ENCODE measurements around the gene CDH24. TPM values are rescaled to one million over a fixed set of nuclear protein-coding genes. Genes with fewer than 3 reads are reported as not detected.

CDH24 gene
- total RNA-seq, 4 donors from 2014 or later, result 3.0 to 4.9 (median 3.9) TPM

DNA sequence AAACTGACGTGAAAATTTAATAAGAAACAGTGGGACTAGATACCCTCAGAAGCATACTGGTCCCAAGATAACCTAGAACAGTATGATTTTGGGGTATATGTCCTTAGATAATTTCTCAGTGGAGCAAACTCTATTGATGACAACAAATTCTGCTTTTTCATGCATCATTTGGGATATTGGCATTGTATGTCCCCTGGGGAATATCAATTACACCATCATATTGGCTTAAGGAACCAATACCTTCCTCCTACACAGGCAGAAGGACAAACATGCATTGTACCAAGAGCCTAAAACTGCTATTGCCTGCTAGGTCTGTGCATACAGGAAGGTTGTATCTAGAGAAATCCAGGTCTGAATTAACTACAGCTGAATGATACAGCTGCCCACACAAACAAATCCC lies 17.6 kb upstream of the CDH24 start:
- TF ChIP-seq POLR2A (IDR thresholded peaks at IDR 0.05), result no peak
- TF ChIP-seq, protein P1, sequence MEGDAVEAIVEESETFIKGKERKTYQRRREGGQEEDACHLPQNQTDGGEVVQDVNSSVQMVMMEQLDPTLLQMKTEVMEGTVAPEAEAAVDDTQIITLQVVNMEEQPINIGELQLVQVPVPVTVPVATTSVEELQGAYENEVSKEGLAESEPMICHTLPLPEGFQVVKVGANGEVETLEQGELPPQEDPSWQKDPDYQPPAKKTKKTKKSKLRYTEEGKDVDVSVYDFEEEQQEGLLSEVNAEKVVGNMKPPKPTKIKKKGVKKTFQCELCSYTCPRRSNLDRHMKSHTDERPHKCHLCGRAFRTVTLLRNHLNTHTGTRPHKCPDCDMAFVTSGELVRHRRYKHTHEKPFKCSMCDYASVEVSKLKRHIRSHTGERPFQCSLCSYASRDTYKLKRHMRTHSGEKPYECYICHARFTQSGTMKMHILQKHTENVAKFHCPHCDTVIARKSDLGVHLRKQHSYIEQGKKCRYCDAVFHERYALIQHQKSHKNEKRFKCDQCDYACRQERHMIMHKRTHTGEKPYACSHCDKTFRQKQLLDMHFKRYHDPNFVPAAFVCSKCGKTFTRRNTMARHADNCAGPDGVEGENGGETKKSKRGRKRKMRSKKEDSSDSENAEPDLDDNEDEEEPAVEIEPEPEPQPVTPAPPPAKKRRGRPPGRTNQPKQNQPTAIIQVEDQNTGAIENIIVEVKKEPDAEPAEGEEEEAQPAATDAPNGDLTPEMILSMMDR (IDR thresholded peaks at IDR 0.05), result no peak
- DNase-seq (ENCODE audit: low spot score in 2 of 2), result no peak
- intact Hi-C loops (cut with DNase I; ENCODE audit: low total_unique reads), result no loop called here
- H3K4me3 ChIP-seq (ENCODE audit: low read depth, poor library complexity, severe bottlenecking), result no peak overlapping the region
- WGBS, 2 donors, result 89 to 91% methylated on average over 1 of the region's 1 CpG

DNA sequence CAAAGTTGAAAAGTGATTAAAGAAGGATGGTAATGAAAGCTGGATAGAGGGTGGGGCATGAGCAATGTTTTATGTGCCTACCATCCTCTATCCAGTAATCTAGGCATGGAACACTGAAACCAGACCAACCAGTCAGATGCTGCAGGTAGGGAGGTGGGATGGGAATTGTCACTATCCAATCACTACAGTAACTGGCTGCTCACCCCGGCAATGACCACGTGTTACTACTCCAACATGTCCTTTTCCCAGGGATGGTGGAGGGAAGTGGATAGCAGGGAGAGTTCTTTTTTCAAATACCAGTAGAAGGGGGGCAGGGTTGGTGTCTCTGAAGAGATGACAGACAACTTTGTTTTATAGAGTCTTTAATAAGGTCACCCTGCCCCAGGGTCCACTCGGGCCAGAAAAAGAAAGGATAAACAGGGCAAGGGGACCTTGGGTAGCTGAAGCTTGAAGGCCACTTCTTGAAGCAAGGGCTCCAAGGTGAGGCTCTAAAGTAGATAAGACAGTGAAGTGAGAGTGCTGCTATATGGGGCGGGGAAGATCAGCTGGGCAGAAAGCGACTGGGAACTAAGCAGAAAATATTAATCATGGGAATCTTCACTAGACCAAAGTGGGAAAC lies 14.7 kb upstream of the CDH24 start:
- 39 to 40% methylated on average over 5 of the region's 5 CpGs for WGBS, 2 donors
- H3K4me3 ChIP-seq (ENCODE audit: low read depth, poor library complexity, severe bottlenecking), result no peak overlapping the region
- no peak for TF ChIP-seq POLR2A (IDR thresholded peaks at IDR 0.05)
- TF ChIP-seq, protein P1 (IDR thresholded peaks at IDR 0.05), result no peak
- no peak for DNase-seq (ENCODE audit: low spot score in 2 of 2)
- intact Hi-C loops (cut with DNase I; ENCODE audit: low total_unique reads), result no loop called here

DNA sequence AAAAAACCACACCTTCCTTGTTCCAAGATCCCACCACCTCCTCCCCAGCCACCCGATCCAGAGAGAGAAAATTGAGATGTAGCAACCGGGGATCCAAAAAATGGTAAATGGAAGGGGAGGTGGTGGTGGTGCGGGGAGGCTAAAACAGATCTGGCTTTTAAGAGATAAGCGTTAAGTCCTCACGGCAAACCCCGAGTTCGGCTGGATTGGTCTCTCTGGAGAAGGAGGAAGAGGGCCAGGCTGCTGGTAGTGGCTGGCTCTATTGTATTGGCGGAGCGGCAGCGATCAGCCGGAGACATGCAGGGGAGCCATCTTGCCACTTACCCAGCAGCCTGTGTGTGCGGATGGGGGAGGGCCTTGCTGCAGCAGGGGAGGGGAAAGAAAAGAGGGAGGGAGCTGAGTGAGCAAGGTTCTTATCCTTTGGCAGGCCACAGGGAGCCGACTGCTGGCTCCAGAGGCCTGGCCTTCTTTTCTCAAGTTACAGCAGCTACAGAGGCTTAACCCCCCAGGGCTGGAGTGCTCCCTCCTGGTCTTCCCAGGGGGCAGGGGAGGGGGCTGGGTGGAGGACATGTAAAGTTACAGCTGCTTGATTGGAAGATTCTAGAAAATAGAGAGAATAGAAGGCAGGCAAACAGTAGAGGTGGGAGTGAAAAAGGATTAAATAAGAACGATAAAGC lies 14.1 kb upstream of the CDH24 start:
- WGBS, 2 donors, result 1% methylated on average over 14 of the region's 14 CpGs
- no peak for TF ChIP-seq POLR2A (IDR thresholded peaks at IDR 0.05)
- TF ChIP-seq, protein P1 (IDR thresholded peaks at IDR 0.05), result no peak
- DNase-seq (ENCODE audit: low spot score in 2 of 2), result peak; percentile 85 to 95
- H3K4me3 ChIP-seq (ENCODE audit: low read depth, poor library complexity, severe bottlenecking), result peak overlapping the region; percentile 31
- intact Hi-C loops (cut with DNase I; ENCODE audit: low total_unique reads), result no loop called here

DNA sequence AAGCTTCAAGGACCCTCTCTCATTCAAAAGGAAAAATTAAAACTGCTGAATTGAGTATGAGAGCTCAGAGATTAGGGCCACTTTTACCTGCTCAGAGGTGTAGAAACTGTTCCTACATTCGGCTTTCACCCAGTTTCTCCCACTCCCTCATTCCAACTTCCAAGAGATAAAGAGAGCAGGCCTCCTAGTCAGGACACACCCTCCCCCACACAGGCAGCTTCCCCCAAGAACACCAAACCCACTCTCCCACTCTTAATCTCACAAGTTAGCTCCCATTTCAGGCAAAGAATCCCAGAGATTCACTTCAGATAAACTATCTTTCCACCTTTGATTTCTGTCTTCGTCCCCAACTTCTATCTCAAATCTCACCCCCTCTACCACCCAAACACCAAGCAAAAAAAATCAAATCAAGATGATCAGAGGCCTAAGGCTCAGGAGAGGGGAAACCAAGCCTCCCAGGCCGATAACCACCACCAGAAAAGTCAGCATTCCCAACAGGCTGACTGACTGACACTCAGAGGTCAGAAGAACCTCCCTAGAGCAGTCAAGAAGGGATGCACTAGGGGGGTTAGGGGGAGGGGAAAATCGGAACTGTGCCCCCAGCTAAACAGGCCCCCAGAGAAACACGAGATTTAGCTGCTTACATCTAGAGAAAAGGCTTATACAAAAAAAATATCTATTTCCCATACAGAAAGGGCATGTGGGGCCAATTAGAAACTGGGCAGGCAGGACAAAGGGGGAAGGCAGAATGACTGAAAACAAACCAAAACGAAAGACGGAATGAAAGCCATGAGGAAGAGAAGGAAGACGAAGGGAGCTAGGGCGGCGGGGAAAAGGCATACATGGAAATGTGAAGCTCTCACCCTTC lies 13.2 kb upstream of the CDH24 start:
- 7 to 13% methylated on average over 10 of the region's 10 CpGs for WGBS, 2 donors
- DNase-seq (ENCODE audit: low spot score in 2 of 2), result no peak
- intact Hi-C loops (cut with DNase I; ENCODE audit: low total_unique reads), result no loop called here
- TF ChIP-seq POLR2A (IDR thresholded peaks at IDR 0.05), result no peak
- TF ChIP-seq, protein P1 (IDR thresholded peaks at IDR 0.05), result no peak
- H3K4me3 ChIP-seq (ENCODE audit: low read depth, poor library complexity, severe bottlenecking), result no peak overlapping the region

DNA sequence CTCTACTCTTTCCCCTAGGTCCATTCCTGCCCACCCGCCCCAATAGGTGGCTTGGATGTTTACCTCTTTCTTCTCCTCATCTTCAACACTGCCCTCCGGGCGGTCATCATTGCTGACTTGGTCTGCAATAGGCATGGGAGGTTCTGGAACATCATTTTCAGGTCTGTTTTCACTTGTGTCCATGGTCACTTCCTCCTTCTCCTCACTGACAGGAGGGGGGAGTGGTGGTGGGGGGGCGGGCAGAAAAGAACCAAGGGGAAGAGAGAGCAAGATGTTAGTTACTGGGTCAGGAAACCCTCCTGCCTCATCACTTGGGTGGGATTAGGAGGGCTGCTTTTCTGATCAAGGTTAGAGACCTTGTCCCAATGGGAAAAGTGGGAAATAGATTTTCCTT lies 12.1 kb upstream of the CDH24 start:
- no peak for DNase-seq (ENCODE audit: low spot score in 2 of 2)
- TF ChIP-seq POLR2A (IDR thresholded peaks at IDR 0.05), result no peak
- TF ChIP-seq, protein P1 (IDR thresholded peaks at IDR 0.05), result no peak
- intact Hi-C loops (cut with DNase I; ENCODE audit: low total_unique reads), result no loop called here
- H3K4me3 ChIP-seq (ENCODE audit: low read depth, poor library complexity, severe bottlenecking), result no peak overlapping the region
- 84 to 86% methylated on average over 4 of the region's 4 CpGs for WGBS, 2 donors

All from lower leg skin (tissue), 4 donors.